GM23248 (cell line): ENCODE data around the gene SULT1C2.

Experiments used
- EZH2 ChIP-seq: fragments of 200-600 bp; sonication (generic); IDR thresholded peaks from 2 replicates; pipeline ENCODE4 v1.6.1; 2018; ENCODE audit warnings: antibody characterized with exemption, mild to moderate bottlenecking; ENCODE audit not compliant: insufficient read depth, poor library complexity, severe bottlenecking
- EZH2phosphoT487 ChIP-seq: fragments of 200-600 bp; sonication (generic); IDR thresholded peaks from 2 replicates; pipeline ENCODE4 v1.6.1; 2018; ENCODE audit warnings: antibody characterized with exemption, moderate library complexity, mild to moderate bottlenecking, low read depth; ENCODE audit not compliant: insufficient read depth

- no peak for TF ChIP-seq EZH2
- no peak for TF ChIP-seq EZH2phosphoT487
These were observed 5.2 kb downstream of the SULT1C2 start for GRCh38 chr2:108293850-108294249.
